Stomach (tissue), 4 donors: Measurements from ENCODE around the gene WFIKKN1.

Experiments
- CTCF ChIP-seq, 7 experiments: fragments of 450-650 bp in 4 of 7; fragments of 200-600 bp in 3 of 7; sonication (generic) in 3 of 7; IDR thresholded peaks; one replicate each; pipeline ENCODE4 v1.5.1; 2016 to 2019; ENCODE audit warnings: antibody characterized with exemption in 7 of 7, control low read depth in 2 of 7, mild to moderate bottlenecking in 1 of 7
- EP300 ChIP-seq: sonication (generic); formaldehyde crosslinking; IDR thresholded peaks from one replicate; pipeline ENCODE4 v1.6.1; 2017; ENCODE audit warnings: antibody characterized with exemption
- POLR2A ChIP-seq, 4 donors: fragments of 450-650 bp; IDR thresholded peaks; one replicate each; pipeline ENCODE4 v1.6.1; 2016; ENCODE audit warnings: antibody characterized with exemption in 4 of 4, control low read depth in 2 of 4, mild to moderate bottlenecking in 1 of 4, moderate library complexity in 1 of 4
- POLR2AphosphoS5 ChIP-seq, 3 donors: sonication (generic); formaldehyde crosslinking; IDR thresholded peaks; one replicate each; pipeline ENCODE4 v1.6.1; 2016; ENCODE audit warnings: antibody characterized with exemption in 3 of 3

- TF ChIP-seq CTCF (IDR thresholded peaks at IDR 0.05) (no peak), POLR2A (IDR thresholded peaks at IDR 0.05) (no peak), POLR2AphosphoS5 (IDR thresholded peaks at IDR 0.05) (no peak), EP300 (no peak)
These were observed 30.0 kb upstream of the WFIKKN1 start for GRCh38 chr16:600781-601180.
